SU-DHL-6 (cell line): ENCODE results near the gene PSKH1.

Experiments used
- H2AFZ ChIP-seq: fragments of 200-600 bp; sonication (generic); 2 replicates; pipeline ENCODE4 v1.6.1; 2014; ENCODE audit warnings: low read depth, mild to moderate bottlenecking, moderate library complexity, mixed read lengths, antibody characterized with exemption, low read length; ENCODE audit not compliant: severe bottlenecking
- H3F3A ChIP-seq: fragments of 200-600 bp; shearing (Covaris generic); 2 replicates; pipeline ENCODE4 v1.6.0; 2016; ENCODE audit warnings: antibody characterized with exemption, mild to moderate bottlenecking; ENCODE audit not compliant: insufficient read depth
- H3K27ac ChIP-seq: fragments of 200-600 bp; sonication (generic); 2 replicates; pipeline ENCODE4 v1.5.1; 2016; ENCODE audit warnings: low read depth, mild to moderate bottlenecking, low read length, moderate library complexity, mixed read lengths
- H3K27me3 ChIP-seq: fragments of 200-600 bp; sonication (generic), shearing (Covaris generic); 2 replicates; pipeline ENCODE4 v1.6.0; 2014; ENCODE audit warnings: mild to moderate bottlenecking, low read length
- H3K36me3 ChIP-seq: fragments of 200-600 bp; sonication (generic); 2 replicates; pipeline ENCODE4 v1.6.1; 2014; ENCODE audit warnings: mild to moderate bottlenecking, low read length, mixed read lengths
- H3K4me2 ChIP-seq: fragments of 300-600, 200-600 bp; shearing (Covaris generic), sonication (generic); 2 replicates; pipeline ENCODE4 v1.6.0; 2014; ENCODE audit warnings: low read length, low read depth, mild to moderate bottlenecking; ENCODE audit not compliant: poor library complexity, severe bottlenecking
- H3K4me3 ChIP-seq: fragments of 200-600 bp; sonication (generic); 2 replicates; pipeline ENCODE4 v1.5.1; 2014; ENCODE audit warnings: antibody characterized with exemption, low read length, mild to moderate bottlenecking, mixed read lengths; ENCODE audit not compliant: insufficient read depth, poor library complexity, severe bottlenecking
- H3K79me2 ChIP-seq: fragments of 200-600 bp; sonication (generic); 2 replicates; pipeline ENCODE4 v1.6.1; 2014; ENCODE audit warnings: mild to moderate bottlenecking, low read length, moderate library complexity; ENCODE audit not compliant: insufficient read depth
- H3K9ac ChIP-seq: fragments of 200-600 bp; sonication (generic); 2 replicates; pipeline ENCODE4 v1.7.0; 2014; ENCODE audit warnings: mild to moderate bottlenecking, low read length
- H3K9me2 ChIP-seq: fragments of 200-600 bp; sonication (generic); replicated peaks from 2 replicates; pipeline ENCODE4 v1.6.1; 2014; ENCODE audit warnings: low read length; ENCODE audit not compliant: insufficient read depth
- H3K9me3 ChIP-seq: fragments of 200-600 bp; sonication (generic); 2 replicates; pipeline ENCODE4 v1.6.1; 2014; ENCODE audit warnings: low read length, mixed read lengths; ENCODE audit not compliant: insufficient read depth
- H4K20me1 ChIP-seq: fragments of 200-600 bp; sonication (generic); 2 replicates; pipeline ENCODE4 v1.6.1; 2014; ENCODE audit warnings: low read depth, mild to moderate bottlenecking, antibody characterized with exemption, low read length, moderate library complexity, mixed read lengths
- CTCF ChIP-seq: fragments of 200-600 bp; sonication (generic); IDR thresholded peaks from one replicate; pipeline ENCODE4 v1.5.1; 2017; ENCODE audit warnings: antibody characterized with exemption, mild to moderate bottlenecking, low read length, moderate library complexity; ENCODE audit not compliant: insufficient read depth, poor library complexity, severe bottlenecking
- EZH2phosphoT487 ChIP-seq: fragments of 200-600 bp; sonication (generic), shearing (Covaris generic); conservative IDR thresholded peaks from 2 replicates; pipeline ENCODE4 v1.6.1; 2018; ENCODE audit warnings: mild to moderate bottlenecking, antibody characterized with exemption, low read length, moderate library complexity, mixed read lengths

The PSKH1 gene

DNA sequence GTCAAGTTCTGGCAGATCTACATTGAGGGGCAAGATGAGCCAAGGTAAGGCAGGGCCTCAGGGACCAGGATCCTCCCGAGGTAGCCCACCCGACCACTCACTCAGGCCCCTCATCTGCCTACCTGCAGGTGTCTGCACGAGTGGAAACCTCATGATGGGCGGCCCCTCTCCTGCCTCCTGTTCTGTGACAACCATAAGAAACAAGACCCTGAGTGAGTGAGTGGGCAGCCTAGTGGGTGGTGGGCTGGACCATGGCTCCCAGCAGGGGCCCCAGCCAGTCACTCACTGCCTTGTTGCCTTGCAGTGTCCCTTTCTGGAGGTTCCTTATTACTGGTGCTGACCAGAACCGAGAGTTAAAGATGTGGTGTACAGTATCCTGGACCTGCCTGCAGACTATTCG is 14.8 kb upstream of the PSKH1 start:
- no peaks in the 10 kb centered on the region for H3K36me3 ChIP-seq
- H2AFZ ChIP-seq, result no peak overlapping the region
- no peaks in the 10 kb centered on the region for H3K27me3 ChIP-seq
- no peak overlapping the region for H3K27ac ChIP-seq
- no peak overlapping the region for H3K4me2 ChIP-seq
- no peaks in the 10 kb centered on the region for H3K9me3 ChIP-seq
- H3K79me2 ChIP-seq, result peaks cover 32% of the 10 kb centered on the region
- no peak for TF ChIP-seq CTCF
- TF ChIP-seq EZH2phosphoT487, result no peak
- H3K9me2 ChIP-seq, result no peaks in the 10 kb centered on the region
- H3K4me3 ChIP-seq, result no peak overlapping the region
- H3K9ac ChIP-seq, result no peak overlapping the region
- no peaks in the 10 kb centered on the region for H3F3A ChIP-seq
- no peaks in the 10 kb centered on the region for H4K20me1 ChIP-seq

DNA sequence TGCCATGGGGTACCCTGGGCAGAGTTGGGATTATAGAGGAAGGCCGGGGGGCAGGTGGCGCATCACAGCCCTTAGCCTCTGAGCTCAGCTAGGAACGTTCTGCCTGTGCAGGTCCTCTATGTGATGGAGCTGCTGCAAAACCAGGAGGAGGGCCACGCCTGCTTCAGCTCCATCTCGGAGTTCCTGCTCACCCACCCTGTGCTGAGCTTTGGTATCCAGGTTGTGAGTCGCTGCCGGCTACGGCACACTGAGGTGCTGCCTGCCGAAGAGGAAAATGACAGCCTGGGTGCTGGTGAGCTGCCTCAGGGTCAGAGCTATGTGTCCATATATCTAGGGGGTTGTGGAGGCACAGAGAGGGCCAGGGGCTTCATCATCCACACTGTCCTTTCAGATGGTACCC is 14.2 kb upstream of the PSKH1 start:
- Histone ChIP-seq H3K9me2 (no peaks in the 10 kb centered on the region), H3K4me2 (no peak overlapping the region), H3K27ac (no peak overlapping the region), H3K27me3 (no peaks in the 10 kb centered on the region), H3K9ac (no peak overlapping the region), H3K36me3 (no peaks in the 10 kb centered on the region), H3K9me3 (no peaks in the 10 kb centered on the region), H2AFZ (no peak overlapping the region), H3F3A (no peaks in the 10 kb centered on the region), H3K79me2 (peaks cover 26% of the 10 kb centered on the region), H4K20me1 (no peaks in the 10 kb centered on the region), H3K4me3 (no peak overlapping the region)
- TF ChIP-seq EZH2phosphoT487 (no peak), CTCF (no peak)

- no peak overlapping the region for H3K4me2 ChIP-seq
- no peaks in the 10 kb centered on the region for H3K27me3 ChIP-seq
- H3F3A ChIP-seq, result no peaks in the 10 kb centered on the region
- peaks cover 19% of the 10 kb centered on the region for H3K79me2 ChIP-seq
- no peaks in the 10 kb centered on the region for H3K36me3 ChIP-seq
- no peaks in the 10 kb centered on the region for H3K9me3 ChIP-seq
- H3K4me3 ChIP-seq, result no peak overlapping the region
- no peaks in the 10 kb centered on the region for H4K20me1 ChIP-seq
- no peak overlapping the region for H2AFZ ChIP-seq
- no peaks in the 10 kb centered on the region for H3K9me2 ChIP-seq
- no peak overlapping the region for H3K9ac ChIP-seq
- no peak overlapping the region for H3K27ac ChIP-seq
- TF ChIP-seq EZH2phosphoT487 (no peak), CTCF (no peak)
Measured at GRCh38 chr16:67879462-67879861, 13.6 kb upstream of the PSKH1 start.

GRCh38 chr16:67879936-67880335 is 13.1 kb upstream of the PSKH1 start:
- Histone ChIP-seq H3K4me3 (no peak overlapping the region), H3K9me2 (no peaks in the 10 kb centered on the region), H3K36me3 (no peaks in the 10 kb centered on the region), H3K27me3 (no peaks in the 10 kb centered on the region), H2AFZ (no peak overlapping the region), H4K20me1 (no peaks in the 10 kb centered on the region), H3F3A (no peaks in the 10 kb centered on the region), H3K27ac (no peak overlapping the region), H3K79me2 (peaks cover 15% of the 10 kb centered on the region), H3K4me2 (no peak overlapping the region), H3K9ac (no peak overlapping the region), H3K9me3 (no peaks in the 10 kb centered on the region)
- no peak for TF ChIP-seq EZH2phosphoT487
